ENCODE results near the gene COMMD1.
"Not testable (repeated sequence)": the region's sequence is repeated elsewhere in the genome, so short reads cannot be mapped to it uniquely, and the experiment has no call there.

COMMD1 gene

DNA sequence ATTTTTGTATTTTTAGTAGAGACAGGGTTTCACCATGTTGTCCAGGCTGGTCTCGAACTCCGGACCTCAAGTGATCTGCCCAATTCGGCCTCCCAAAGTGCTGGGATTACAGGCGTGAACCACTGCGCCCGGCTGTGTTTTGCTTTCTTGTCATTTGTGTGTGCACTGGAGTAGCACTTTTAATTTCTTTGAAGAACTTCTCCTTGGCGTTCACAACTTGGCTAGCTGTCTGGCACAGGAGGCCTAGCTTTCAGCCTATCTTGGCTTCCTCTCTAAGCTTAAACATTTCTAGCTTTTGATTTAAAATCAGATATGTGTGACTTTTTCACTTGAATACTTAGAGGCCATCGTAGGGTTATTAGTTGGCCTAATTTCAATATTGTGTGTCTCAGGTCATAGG lies 93.0 kb downstream of the COMMD1 start:
- Histone ChIP-seq H3K9me3 (ENCODE audit: insufficient read depth, low read depth, low read length) (no peaks in the 10 kb centered on the region), H3K9ac (ENCODE audit: low read depth, low read length) (no peak overlapping the region), H3K4me1 (ENCODE audit: insufficient read depth, low read length) (no peaks in the 10 kb centered on the region), H3K27ac (ENCODE audit: low read depth, low read length) (no peak overlapping the region), H3K36me3 (ENCODE audit: insufficient read depth, low read length) (0 out of 2 replicates have a peak, but pooled peaks cover 3% of the 10 kb centered on the region), H3K4me3 (ENCODE audit: low read length) (no peak overlapping the region), H3K27me3 (ENCODE audit: insufficient read depth, low read length) (no peaks in the 10 kb centered on the region)
- WGBS, result 95% methylated on average over 8 of the region's 8 CpGs

DNA sequence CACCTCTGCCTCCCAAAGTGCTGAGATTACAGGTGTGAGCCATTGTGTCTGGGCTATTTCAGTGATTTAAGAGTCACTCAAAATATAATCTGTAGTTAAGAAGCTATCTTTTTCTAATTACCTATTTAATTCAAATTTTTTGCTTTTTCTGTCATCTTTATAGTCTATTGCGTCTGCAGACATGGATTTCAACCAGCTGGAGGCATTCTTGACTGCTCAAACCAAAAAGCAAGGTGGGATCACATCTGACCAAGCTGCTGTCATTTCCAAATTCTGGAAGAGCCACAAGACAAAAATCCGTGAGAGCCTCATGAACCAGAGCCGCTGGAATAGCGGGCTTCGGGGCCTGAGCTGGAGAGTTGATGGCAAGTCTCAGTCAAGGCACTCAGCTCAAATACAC lies 95.1 kb downstream of the COMMD1 start:
- no peak overlapping the region for H3K27ac ChIP-seq (ENCODE audit: low read depth, low read length)
- no peaks in the 10 kb centered on the region for H3K9me3 ChIP-seq (ENCODE audit: insufficient read depth, low read depth, low read length)
- 0 out of 2 replicates have a peak, but pooled peaks cover 3% of the 10 kb centered on the region for H3K36me3 ChIP-seq (ENCODE audit: insufficient read depth, low read length)
- WGBS, result 90% methylated on average over 5 of the region's 5 CpGs
- H3K27me3 ChIP-seq (ENCODE audit: insufficient read depth, low read length), result no peaks in the 10 kb centered on the region
- no peak overlapping the region for H3K9ac ChIP-seq (ENCODE audit: low read depth, low read length)
- no peaks in the 10 kb centered on the region for H3K4me1 ChIP-seq (ENCODE audit: insufficient read depth, low read length)
- H3K4me3 ChIP-seq (ENCODE audit: low read length), result no peak overlapping the region

DNA sequence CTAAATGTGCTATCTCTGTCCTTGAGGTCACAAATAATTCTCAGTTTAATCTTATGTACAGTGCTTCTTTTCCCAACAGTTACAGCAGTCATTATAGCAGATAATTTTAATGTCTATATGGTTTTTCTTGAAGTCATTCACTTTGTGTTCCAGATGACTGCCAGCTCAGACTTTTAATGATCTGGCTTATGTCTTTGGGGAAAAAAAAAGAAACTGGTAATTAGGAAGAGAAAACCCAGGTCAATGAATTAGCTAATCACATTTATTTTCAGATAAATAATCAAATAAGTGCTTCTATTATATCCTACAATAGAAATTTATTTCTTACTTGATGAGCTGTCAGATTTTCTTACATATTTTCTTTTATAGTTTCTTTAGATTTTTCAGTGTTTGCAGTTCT lies 96.0 kb downstream of the COMMD1 start:
- Histone ChIP-seq H3K27ac (ENCODE audit: low read depth, low read length) (no peak overlapping the region), H3K9ac (ENCODE audit: low read depth, low read length) (no peak overlapping the region), H3K36me3 (ENCODE audit: insufficient read depth, low read length) (0 out of 2 replicates have a peak, but pooled peaks cover 3% of the 10 kb centered on the region), H3K9me3 (ENCODE audit: insufficient read depth, low read depth, low read length) (no peaks in the 10 kb centered on the region), H3K4me3 (ENCODE audit: low read length) (no peak overlapping the region), H3K4me1 (ENCODE audit: insufficient read depth, low read length) (no peaks in the 10 kb centered on the region), H3K27me3 (ENCODE audit: insufficient read depth, low read length) (no peaks in the 10 kb centered on the region)

DNA sequence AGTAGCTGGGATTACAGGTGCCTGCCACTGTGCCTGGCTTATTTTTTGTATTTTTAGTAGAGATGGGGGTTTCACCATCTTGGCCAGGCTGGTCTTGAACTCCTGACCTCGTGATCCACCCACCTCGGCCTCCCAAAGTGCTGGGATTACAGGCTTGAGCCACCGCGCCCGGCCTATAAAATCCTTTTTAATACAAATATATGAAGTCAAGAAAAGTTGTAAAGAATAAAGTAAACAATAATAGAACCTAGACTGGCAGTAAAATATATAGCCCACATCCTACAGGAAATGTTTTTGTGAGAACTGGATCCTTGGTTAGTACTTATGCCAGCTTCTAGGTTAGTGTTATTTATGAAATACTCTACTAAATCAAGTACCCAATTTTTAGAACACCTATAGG lies 99.0 kb downstream of the COMMD1 start:
- H3K27me3 ChIP-seq (ENCODE audit: insufficient read depth, low read length); H3K27ac ChIP-seq (ENCODE audit: low read depth, low read length); H3K4me1 ChIP-seq (ENCODE audit: insufficient read depth, low read length); H3K36me3 ChIP-seq (ENCODE audit: insufficient read depth, low read length); H3K9me3 ChIP-seq (ENCODE audit: insufficient read depth, low read depth, low read length); H3K9ac ChIP-seq (ENCODE audit: low read depth, low read length); H3K4me3 ChIP-seq (ENCODE audit: low read length): not testable (repeated sequence)
- 84% methylated on average over 2 of the region's 5 CpGs for WGBS

DNA sequence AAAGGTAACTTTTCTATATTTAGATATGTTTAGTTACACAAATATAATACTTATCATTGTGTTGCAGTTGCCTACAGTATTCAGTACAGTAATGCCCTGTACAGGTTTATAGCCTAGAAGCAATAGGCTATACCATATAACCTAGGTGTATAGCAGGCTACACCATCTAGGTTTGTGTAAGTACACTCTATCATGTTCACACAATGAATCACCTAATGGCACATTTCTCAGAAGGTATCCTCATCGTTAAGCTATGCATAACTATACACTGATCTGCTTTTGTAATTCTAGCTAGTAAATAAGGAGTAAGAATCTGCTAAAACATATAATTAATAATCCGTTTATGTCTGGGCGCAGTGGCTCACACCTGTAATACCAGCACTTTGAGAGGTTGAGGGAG lies 102.1 kb downstream of the COMMD1 start:
- Histone ChIP-seq H3K27ac (ENCODE audit: low read depth, low read length) (no peak overlapping the region), H3K9ac (ENCODE audit: low read depth, low read length) (no peak overlapping the region), H3K36me3 (ENCODE audit: insufficient read depth, low read length) (no peaks in the 10 kb centered on the region), H3K27me3 (ENCODE audit: insufficient read depth, low read length) (no peaks in the 10 kb centered on the region), H3K9me3 (ENCODE audit: insufficient read depth, low read depth, low read length) (no peaks in the 10 kb centered on the region), H3K4me1 (ENCODE audit: insufficient read depth, low read length) (no peaks in the 10 kb centered on the region), H3K4me3 (ENCODE audit: low read length) (no peak overlapping the region)
- WGBS, result 94% methylated on average over 3 of the region's 3 CpGs

DNA sequence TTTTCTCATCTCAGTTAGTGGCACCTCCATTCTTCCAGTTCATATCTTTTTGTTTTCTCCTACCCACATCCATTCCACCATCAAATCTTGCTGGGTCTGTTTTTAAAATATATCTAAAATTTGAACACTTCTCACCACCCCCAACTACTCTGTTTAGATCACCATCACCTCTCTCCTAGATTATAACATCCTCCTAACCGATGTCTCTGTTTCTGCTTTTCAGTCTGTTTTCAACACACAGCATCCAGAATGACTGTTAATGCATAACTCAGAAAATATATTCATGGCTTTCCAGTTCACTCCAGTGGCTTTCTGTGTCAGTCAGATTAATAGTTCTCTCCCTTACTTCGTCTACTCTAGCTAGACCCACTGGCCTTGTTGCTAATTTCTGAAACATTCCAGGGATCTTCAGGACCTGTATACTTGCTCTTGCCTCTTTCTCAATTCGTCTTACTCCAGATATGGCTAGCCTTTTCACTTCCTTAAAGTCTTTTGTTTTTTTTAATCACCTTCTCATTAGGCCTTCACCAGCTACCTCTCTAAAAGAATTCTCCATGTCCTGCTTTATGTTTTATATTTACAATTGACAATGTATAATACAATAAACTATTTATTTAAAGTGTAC lies 105.3 kb downstream of the COMMD1 start:
- Histone ChIP-seq H3K27ac (ENCODE audit: low read depth, low read length) (no peak overlapping the region), H3K4me3 (ENCODE audit: low read length) (no peak overlapping the region), H3K36me3 (ENCODE audit: insufficient read depth, low read length) (no peaks in the 10 kb centered on the region), H3K27me3 (ENCODE audit: insufficient read depth, low read length) (no peaks in the 10 kb centered on the region), H3K9me3 (ENCODE audit: insufficient read depth, low read depth, low read length) (no peaks in the 10 kb centered on the region), H3K4me1 (ENCODE audit: insufficient read depth, low read length) (no peaks in the 10 kb centered on the region), H3K9ac (ENCODE audit: low read depth, low read length) (no peak overlapping the region)
- 90% methylated on average over 3 of the region's 3 CpGs for WGBS

DNA sequence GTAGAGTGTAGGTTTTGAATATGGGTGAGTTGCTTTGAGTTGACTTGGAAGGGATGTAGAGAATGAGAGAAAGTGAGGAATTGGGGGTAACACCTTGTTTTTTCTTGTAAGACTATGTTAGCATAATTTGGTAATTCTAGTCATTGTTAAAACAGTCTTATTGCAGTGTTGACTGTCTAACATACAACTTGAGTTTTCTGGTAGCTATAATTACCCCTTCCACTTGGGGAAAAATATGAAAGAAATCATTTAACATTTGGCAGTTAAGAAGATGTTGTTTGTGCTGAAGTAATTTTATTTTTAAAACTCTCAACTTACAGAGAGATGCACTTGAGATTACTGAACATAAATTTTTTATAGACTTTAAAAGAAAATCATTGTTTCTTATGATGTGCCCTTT lies 108.2 kb downstream of the COMMD1 start:
- no peak overlapping the region for H3K9ac ChIP-seq (ENCODE audit: low read depth, low read length)
- H3K36me3 ChIP-seq (ENCODE audit: insufficient read depth, low read length), result no peaks in the 10 kb centered on the region
- H3K4me3 ChIP-seq (ENCODE audit: low read length), result no peak overlapping the region
- no peaks in the 10 kb centered on the region for H3K4me1 ChIP-seq (ENCODE audit: insufficient read depth, low read length)
- no peaks in the 10 kb centered on the region for H3K27me3 ChIP-seq (ENCODE audit: insufficient read depth, low read length)
- H3K9me3 ChIP-seq (ENCODE audit: insufficient read depth, low read depth, low read length), result no peaks in the 10 kb centered on the region
- H3K27ac ChIP-seq (ENCODE audit: low read depth, low read length), result no peak overlapping the region

DNA sequence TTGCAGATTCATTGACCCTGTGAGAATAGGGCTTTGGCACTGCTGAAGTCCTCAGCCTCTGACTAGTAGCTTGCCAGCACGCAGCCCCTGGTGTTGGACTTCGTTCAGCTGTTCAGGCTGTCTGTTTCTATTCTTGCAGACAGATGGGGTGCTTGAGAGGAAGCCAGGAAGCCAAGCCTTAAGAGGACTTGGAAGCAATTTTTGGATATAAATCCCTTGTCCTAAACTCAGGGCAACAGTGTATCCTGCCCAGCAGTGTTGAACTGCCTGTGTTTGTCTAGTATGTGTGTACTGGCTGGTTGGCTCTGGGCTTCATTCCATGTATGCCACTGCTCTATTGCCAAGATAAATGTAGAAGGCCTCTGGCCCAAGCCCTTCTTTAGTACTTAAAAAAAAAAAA lies 108.6 kb downstream of the COMMD1 start:
- no peaks in the 10 kb centered on the region for H3K36me3 ChIP-seq (ENCODE audit: insufficient read depth, low read length)
- H3K9me3 ChIP-seq (ENCODE audit: insufficient read depth, low read depth, low read length), result no peaks in the 10 kb centered on the region
- H3K4me3 ChIP-seq (ENCODE audit: low read length), result no peak overlapping the region
- no peaks in the 10 kb centered on the region for H3K27me3 ChIP-seq (ENCODE audit: insufficient read depth, low read length)
- WGBS, result 85% methylated on average over 2 of the region's 2 CpGs
- H3K9ac ChIP-seq (ENCODE audit: low read depth, low read length), result no peak overlapping the region; the same call in 1 of the 2 replicates
- H3K4me1 ChIP-seq (ENCODE audit: insufficient read depth, low read length), result no peaks in the 10 kb centered on the region
- no peak overlapping the region for H3K27ac ChIP-seq (ENCODE audit: low read depth, low read length)

DNA sequence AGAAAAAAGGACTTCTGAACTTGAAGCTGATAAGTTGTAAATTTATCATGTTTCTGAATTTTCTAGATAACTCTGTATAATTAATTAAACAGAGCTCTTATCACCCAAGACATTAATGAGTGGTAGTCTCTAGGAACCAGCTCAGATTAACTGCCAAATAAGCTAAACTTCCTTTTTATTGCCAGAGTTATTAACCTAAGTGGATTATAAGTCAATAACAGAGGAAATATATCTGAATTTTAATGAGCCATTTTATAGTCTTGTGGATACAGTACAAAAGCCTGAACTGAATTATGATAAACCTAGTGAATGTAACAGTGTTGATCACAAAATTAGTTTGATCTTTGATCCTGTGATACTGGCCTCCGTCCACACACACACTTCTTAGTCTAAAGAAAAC lies 111.5 kb downstream of the COMMD1 start:
- no peak overlapping the region for H3K9ac ChIP-seq (ENCODE audit: low read depth, low read length)
- no peaks in the 10 kb centered on the region for H3K9me3 ChIP-seq (ENCODE audit: insufficient read depth, low read depth, low read length)
- H3K4me3 ChIP-seq (ENCODE audit: low read length), result no peak overlapping the region
- H3K4me1 ChIP-seq (ENCODE audit: insufficient read depth, low read length), result no peaks in the 10 kb centered on the region
- no peak overlapping the region for H3K27ac ChIP-seq (ENCODE audit: low read depth, low read length)
- WGBS, result 83% methylated on average over 1 of the region's 1 CpG
- no peaks in the 10 kb centered on the region for H3K27me3 ChIP-seq (ENCODE audit: insufficient read depth, low read length)
- no peaks in the 10 kb centered on the region for H3K36me3 ChIP-seq (ENCODE audit: insufficient read depth, low read length)

DNA sequence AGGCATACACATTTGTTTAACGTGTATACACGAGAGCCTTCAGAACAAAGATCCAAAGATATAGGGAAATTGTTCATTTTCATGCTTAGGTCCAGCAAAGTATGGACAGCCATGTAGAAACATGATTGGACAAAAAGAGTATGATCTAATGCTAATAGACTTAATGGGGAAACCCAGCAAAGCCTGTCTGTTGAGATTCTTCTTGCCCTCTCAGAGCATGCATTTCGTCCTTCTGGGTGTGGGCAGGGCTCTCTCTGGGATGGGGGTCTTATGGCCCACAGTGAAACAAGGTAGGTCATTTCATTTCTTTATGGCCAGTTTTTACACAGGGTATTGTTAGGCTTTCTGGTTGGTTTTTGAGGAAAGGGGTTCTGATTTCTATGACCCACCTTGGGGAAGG lies 124.4 kb downstream of the COMMD1 start:
- no peaks in the 10 kb centered on the region for H3K9me3 ChIP-seq (ENCODE audit: insufficient read depth, low read depth, low read length)
- H3K4me1 ChIP-seq (ENCODE audit: insufficient read depth, low read length), result peaks cover 10% of the 10 kb centered on the region
- no peaks in the 10 kb centered on the region for H3K36me3 ChIP-seq (ENCODE audit: insufficient read depth, low read length)
- no peaks in the 10 kb centered on the region for H3K27me3 ChIP-seq (ENCODE audit: insufficient read depth, low read length)
- WGBS, result 95% methylated on average over 3 of the region's 3 CpGs
- H3K4me3 ChIP-seq (ENCODE audit: low read length), result no peak overlapping the region
- no peak overlapping the region for H3K27ac ChIP-seq (ENCODE audit: low read depth, low read length)
- H3K9ac ChIP-seq (ENCODE audit: low read depth, low read length), result no peak overlapping the region

DNA sequence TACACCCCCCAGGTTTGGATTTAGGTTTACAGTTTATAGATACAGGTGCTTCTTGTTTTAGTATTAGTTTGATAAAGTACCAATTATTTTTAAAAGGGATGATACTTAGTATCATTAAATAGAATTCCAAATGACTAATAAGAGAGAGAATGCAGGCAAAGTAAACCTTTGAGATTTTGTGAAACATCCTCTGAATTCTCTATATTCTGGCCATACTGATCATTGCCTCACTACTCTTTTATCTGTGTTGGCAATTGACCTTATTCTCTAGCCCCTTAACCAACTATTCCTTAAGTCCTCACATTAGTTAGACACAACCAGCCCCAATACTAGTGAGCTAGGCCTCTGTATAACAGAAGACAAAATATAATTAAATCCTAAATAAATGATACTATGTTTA lies 125.4 kb downstream of the COMMD1 start:
- no peaks in the 10 kb centered on the region for H3K36me3 ChIP-seq (ENCODE audit: insufficient read depth, low read length)
- H3K27me3 ChIP-seq (ENCODE audit: insufficient read depth, low read length), result no peaks in the 10 kb centered on the region
- H3K27ac ChIP-seq (ENCODE audit: low read depth, low read length), result no peak overlapping the region

DNA sequence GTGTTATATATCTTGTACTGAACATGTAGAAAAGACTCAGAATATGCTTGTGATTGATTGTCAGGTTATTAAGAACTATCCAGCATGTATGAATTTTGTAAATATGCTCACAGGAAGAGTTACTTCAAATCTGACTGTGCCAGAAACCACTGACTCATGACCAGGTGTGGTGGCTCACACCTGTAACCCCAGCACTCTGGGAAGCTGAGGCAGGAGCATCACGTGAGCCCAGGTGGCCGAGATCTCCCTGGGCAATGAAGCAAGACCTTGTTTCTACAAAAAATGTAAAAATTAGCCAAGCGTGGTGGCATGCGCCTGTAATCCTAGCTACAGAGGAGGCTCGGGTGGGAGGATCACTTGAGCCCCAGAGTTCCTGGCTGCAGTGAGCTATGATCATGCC lies 126.6 kb downstream of the COMMD1 start:
- Histone ChIP-seq H3K36me3 (ENCODE audit: insufficient read depth, low read length) (no peaks in the 10 kb centered on the region), H3K9me3 (ENCODE audit: insufficient read depth, low read depth, low read length) (no peaks in the 10 kb centered on the region), H3K27me3 (ENCODE audit: insufficient read depth, low read length) (no peaks in the 10 kb centered on the region), H3K4me3 (ENCODE audit: low read length) (no peak overlapping the region), H3K9ac (ENCODE audit: low read depth, low read length) (no peak overlapping the region), H3K4me1 (ENCODE audit: insufficient read depth, low read length) (peaks cover 10% of the 10 kb centered on the region), H3K27ac (ENCODE audit: low read depth, low read length) (no peak overlapping the region)
- 98% methylated on average over 5 of the region's 5 CpGs for WGBS

More for the DNA sequence above, 125.4 kb downstream of the COMMD1 start:
- peaks cover 10% of the 10 kb centered on the region for H3K4me1 ChIP-seq (ENCODE audit: insufficient read depth, low read length)
- no peaks in the 10 kb centered on the region for H3K9me3 ChIP-seq (ENCODE audit: insufficient read depth, low read depth, low read length)
- no peak overlapping the region for H3K9ac ChIP-seq (ENCODE audit: low read depth, low read length)
- H3K4me3 ChIP-seq (ENCODE audit: low read length), result no peak overlapping the region
